ENCODE measurements around the gene SUMO3. TPM values are rescaled to one million over a fixed set of nuclear protein-coding genes. Genes with fewer than 3 reads are reported as not detected.
"Not testable (repeated sequence)": the region's sequence is repeated elsewhere in the genome, so short reads cannot be mapped to it uniquely, and the experiment has no call there.

Gene SUMO3
- total RNA-seq, 1 experiment from 2014 or later, result 177 TPM

DNA sequence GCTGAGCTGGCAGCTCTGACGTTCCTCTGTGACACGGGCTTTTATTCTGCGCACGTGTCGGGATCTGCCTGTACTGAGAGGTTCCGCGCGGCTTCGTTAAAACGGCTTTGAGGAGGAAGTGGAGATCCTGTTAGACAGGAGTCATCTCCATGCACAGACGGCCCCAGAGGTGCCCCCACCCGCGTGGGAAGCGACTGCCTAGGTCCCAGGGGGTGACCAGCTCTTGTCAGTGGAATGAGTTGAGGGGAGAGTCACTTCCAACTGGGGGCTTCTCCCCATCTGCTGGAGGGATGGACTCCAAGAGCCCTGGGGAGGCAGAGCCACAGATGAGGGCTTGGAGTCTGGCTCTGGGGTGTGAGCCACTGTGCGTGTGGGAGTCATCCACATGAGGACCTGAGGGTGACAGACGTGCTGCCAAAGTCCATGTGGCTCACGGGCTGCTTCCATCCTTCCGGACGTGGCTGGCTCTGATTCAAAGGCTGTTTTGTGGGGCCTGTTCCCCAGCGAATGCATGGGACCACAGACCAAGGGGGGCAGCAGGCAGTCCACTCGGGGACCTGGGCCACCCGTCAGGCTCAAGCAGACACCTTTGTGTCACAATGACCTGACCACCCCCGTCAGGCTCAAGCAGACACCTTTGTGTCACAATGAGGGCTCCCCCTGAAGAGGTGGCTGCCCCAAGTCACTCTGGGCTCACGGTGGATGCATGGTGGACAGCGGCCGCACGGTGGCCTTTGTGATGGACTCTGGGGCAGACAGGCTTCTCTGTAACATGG, 28.8 kb upstream of the SUMO3 start:
- DNase-seq (ENCODE audit: low spot score), result no peak

DNA sequence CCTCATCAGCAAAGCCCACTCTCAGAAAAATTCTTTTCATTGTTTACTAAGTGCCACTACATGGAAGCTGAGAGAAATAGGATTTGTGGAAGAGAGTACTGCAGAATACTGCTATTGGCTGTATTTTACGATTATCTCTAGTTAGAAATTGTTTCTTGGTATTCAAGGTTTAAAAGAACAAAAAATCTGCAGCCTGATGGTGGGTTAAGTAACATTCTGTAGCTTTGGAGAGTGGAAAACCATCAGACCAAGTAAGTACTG, 28.3 kb upstream of the SUMO3 start:
- no peak for DNase-seq (ENCODE audit: low spot score)

GRCh38 chr21:44845418-44846223, 27.8 kb upstream of the SUMO3 start:
- DNase-seq (ENCODE audit: low spot score), result no peak

DNA sequence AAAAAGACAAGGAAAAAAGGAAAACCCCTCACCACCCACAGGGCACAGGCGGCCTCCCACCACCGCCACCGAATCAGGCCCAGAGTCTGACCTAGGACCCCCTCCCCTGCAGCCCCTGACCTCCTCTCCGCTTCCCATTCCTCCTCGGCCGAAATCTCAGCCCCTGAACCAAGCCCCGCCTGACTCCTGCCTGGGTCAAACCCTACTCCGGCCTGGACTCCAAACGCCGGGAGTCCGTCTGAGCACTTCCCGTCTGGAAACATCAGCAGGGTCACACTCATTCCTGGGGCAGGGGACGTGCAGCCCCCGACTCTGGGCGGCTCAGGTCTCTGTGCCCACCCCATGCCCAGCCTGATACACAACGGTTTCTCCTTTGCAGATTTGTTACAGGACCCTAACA, 26.4 kb upstream of the SUMO3 start:
- DNase-seq (ENCODE audit: low spot score), result no peak

GRCh38 chr21:44842721-44843445, 25.0 kb upstream of the SUMO3 start:
- DNase-seq (ENCODE audit: low spot score), result no peak

GRCh38 chr21:44842087-44842486, 24.2 kb upstream of the SUMO3 start:
- DNase-seq (ENCODE audit: low spot score), result no peak

DNA sequence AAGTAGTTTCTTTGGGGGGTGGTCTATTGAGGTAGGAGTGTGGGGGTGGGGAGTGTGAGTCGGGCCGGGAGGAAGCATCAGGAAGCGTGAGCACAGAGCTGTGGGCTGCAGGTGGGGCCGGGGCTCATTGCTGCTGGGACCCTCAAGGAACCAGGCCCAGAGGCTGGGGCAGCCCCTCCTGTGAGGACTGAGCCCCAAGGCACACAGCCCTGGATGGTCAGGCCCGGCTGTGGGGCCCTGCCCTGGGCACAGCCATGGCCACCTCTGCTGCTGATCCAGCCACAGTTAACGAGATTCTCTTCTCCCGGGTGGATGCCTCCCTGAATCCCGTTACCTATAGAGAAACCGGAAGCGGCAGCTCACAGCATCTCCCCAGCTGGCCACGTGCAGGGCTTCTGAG, 22.9 kb upstream of the SUMO3 start:
- DNase-seq (ENCODE audit: low spot score), result no peak

- DNase-seq (ENCODE audit: low spot score), result no peak
Observed at GRCh38 chr21:44838951-44839350, 21.1 kb upstream of the SUMO3 start.

DNA sequence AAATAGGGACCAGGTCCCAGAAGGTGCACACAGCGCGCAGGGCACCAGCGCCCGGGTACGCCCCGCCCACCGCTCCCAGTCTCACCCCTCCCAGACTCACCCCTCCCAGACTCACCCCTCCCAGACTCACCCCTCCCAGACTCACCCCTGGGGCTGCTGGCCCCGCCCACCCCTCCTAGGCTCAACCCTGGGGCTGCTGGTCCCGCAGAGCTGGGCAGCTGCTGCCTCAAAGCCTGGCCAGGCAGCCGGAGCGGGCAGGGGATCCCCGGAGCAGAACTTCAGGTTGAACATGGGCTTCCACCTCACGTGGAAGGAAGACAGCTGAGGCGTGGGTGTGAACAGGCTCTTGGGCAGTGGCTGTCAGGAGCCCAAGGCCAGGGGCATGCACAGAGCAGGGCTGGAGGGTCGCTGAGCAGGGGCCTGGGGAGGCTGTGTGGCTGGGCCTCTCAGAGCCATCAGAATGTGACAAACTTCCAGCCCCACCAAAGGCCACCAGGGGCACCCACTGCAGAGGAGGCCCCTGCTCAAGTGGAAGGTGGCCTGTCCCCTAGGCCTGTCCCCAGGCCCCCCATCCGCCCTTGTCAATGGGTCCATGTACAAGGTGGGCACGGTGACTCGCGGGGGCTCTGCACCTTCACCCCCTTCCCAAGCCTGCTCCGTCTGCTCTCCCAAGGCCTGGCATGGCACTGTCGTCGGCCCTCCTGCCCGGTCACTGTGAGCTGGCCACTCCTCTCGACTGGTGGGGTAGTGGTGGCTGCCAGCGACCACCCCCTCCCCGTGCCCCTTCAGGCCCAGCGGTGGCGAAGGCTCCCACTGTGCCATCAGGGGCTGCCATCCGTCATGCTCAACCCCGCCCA, 20.4 kb upstream of the SUMO3 start:
- no peak for DNase-seq (ENCODE audit: low spot score)

DNA sequence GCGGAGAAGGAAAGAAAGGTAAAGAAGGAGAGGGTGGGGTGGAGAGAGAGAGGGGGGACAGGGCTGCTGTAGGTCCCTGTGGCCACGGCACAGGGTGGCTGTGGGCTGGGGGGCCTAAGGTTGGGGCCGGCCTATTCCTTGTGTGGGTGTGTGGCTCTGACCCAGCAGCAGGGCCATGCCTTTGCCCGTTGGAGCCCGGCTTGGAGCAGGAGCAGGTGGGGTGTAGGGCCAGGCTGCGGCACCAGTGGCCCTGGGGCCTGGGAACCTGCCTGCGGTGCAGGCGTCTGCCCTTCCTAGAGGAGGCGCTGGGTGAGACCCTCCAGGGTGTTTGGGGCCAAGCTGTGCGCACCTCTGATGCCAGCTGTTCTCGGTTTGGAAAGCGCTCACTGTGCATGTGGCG, 19.7 kb upstream of the SUMO3 start:
- no peak for DNase-seq (ENCODE audit: low spot score)

- no peak for DNase-seq (ENCODE audit: low spot score)
Observed at GRCh38 chr21:44836666-44837471, 19.0 kb upstream of the SUMO3 start.

GRCh38 chr21:44836349-44836665, 18.4 kb upstream of the SUMO3 start:
- no peak for DNase-seq (ENCODE audit: low spot score)

DNA sequence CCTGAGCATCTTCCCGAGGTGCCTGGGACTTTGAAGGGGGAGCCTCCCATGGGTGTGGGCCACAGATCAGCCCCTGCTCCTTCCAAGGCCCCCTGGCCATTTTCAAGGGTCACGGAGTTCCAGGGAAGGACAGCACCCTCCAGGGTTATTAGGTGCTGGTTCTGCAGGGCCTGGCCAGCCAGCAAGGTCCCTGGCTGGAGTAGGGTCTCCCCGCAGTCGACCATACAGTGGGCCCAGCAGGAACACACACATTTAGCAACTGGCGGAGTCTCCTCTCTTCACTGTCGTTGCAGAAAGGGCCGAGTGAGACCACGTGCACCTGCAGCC, 17.7 kb upstream of the SUMO3 start:
- DNase-seq (ENCODE audit: low spot score), result no peak

DNA sequence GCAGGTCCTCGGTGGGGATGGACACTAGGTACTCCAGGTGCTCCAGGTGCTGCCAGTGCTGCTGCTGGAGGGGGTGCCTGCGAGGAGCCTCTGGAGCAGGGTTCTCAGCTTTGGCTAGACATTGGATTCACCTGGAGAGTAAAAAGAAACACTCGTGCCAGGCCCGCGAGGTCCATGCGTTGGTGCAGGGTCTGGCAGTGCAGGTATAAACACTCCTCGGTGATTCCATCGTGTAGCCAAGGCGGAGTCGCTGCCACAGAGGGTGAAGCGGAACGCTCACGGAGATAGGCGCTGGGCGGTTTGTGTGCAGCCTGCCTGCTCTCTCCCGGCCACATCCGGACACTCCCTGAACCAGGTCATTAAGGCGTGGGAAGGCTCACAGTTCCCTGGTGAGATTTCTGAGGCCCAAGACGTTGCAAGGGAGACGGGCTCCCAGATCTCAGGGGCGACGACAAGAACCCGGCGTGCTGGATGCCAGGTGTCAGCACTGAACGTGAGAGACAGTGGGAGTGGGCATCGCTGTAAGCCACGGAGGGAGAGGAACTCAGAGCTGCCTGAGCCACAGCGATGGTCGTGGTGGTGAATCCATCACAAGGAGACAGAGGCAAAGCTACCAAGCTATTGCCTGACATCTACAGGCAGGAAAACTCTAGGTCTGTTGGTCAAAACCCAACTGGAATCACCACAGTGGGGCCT, 17.2 kb upstream of the SUMO3 start:
- DNase-seq (ENCODE audit: low spot score), result no peak

DNA sequence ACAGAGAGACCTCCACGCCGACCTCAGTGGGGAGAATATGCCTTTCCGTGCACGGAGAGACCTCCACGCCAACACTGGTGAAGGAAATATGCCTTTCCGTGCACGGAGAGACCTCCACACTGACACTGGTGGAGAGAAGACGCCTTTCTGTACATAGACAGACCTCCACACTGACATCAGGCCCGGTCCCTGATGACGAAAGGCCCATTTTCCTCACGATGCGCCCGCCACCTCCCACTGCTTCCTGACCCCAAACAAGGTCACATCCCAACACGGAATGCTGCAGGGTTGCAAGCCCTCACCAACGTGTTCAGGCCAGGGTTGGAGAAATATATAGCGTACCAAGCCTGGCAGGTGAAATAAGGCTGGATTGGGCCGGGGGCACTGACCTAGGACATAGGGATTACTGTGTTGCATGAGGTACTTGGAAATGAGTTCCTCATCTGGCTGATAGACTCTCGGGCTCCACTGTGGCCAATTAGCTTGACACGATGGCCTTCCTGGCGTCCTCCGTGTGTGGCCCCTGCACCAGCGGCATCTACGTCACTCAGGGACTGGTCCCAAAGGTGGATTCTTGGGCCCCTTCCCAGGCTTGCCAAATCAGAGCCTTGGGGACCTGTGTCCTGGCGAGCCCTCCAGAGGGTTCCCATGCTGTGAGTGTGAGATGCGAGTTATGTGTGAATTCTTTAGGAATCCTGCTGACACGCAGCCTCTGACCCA, 16.5 kb upstream of the SUMO3 start:
- no peak for DNase-seq (ENCODE audit: low spot score)

DNA sequence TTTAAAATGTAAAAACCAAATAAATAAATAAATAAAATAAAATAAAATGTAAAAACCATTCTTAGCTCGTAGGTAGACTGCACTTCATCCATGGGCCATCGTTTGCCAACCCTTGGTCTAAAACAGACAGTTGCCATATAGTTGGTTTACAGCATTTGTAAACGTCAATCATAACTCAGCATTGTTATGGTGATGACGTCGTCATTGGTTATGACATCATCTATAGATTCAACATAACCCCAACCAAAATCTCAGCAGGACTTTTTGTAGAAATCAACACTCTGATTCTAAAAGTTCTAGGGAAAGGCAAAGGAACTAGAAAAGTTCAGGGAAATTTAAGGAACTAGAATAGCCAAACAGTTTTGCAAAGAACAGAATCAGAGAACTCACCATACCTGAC, 15.8 kb upstream of the SUMO3 start:
- DNase-seq (ENCODE audit: low spot score), result no peak

- not testable (repeated sequence) for DNase-seq (ENCODE audit: low spot score)
Observed at GRCh38 chr21:44832516-44833255, 14.8 kb upstream of the SUMO3 start.

DNA sequence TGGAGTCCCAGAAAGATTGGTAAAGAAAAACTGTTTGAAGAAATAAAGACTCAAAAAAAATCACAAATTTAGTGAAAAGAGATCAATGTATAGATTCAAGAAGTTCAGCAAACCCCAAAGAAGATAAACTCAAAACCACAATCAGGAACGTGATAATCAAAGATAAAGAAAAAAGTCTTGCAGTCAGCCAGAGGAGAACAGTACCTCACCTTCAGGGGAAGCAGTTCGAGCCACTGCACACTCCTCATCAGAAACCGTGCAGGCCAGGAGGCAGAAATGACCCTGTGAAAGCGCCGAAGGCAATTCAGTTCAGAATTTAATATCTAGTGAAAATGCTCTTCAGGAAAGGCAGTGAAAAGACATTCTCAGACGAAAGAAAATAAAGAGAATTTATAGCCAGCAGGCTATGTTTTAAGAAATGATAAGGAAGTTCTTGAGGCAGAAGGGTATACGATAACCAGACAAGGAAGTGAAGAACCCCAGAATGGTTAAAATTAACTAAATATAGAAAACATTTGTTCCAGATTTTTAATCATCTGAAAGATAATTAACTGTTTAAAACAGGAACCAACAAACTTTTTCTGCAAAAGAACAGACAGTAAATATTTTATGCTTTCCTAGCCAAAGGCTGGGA, 13.5 kb upstream of the SUMO3 start:
- no peak for DNase-seq (ENCODE audit: low spot score)
